Measurements from ENCODE around the gene OTUD6A.

DNA sequence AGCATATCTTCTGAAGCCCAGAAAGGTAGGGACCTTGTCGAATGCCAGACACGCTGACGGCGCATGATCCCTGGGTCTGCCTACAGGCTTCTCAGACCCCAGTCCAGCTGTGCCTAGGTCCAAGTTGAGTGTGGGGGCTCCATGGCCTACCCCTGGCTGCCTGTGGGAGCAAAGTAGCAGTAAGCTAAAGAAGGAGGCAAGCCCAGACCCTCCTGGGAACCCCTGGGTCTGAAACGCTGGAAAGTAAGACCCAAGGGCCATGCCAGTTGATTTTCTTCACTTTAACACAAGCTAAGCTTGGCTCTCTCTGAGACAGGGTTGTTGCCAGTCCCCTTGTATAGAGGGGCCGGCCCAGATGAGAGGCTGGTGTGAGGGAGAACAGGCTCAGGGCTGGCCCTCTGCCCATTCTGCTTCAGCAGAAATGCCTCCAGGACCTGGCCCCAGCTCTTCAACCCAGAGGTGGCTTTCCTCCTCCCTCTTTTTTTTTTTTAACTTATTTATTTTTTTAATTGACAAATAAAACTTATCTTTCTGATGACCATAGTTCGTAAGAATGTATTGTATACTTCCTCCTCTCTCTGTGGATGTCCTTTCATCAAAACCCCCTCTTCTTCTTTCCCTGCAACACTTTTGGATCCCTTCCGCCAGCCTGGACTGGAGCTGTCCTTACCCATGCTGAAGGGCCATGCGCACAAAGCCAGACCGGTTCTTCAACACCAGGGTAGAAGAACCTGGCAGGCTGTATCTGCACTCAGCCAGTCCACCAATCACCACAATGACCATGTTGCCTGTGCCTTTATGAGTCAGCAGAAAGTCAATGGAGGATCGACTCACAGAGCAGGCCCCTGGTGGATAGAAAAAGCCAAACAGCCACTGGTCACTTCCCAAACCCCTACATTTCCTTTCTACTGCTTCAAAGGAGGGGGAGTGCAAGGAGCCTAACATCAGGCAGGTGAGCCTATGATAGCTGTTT is 19.6 kb upstream of the OTUD6A start:
- TF ChIP-seq, protein P1, sequence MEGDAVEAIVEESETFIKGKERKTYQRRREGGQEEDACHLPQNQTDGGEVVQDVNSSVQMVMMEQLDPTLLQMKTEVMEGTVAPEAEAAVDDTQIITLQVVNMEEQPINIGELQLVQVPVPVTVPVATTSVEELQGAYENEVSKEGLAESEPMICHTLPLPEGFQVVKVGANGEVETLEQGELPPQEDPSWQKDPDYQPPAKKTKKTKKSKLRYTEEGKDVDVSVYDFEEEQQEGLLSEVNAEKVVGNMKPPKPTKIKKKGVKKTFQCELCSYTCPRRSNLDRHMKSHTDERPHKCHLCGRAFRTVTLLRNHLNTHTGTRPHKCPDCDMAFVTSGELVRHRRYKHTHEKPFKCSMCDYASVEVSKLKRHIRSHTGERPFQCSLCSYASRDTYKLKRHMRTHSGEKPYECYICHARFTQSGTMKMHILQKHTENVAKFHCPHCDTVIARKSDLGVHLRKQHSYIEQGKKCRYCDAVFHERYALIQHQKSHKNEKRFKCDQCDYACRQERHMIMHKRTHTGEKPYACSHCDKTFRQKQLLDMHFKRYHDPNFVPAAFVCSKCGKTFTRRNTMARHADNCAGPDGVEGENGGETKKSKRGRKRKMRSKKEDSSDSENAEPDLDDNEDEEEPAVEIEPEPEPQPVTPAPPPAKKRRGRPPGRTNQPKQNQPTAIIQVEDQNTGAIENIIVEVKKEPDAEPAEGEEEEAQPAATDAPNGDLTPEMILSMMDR (IDR thresholded peaks at IDR 0.05), result no peak
- no peak for TF ChIP-seq POLR2A (IDR thresholded peaks at IDR 0.05)
- TF ChIP-seq EP300 (IDR thresholded peaks at IDR 0.05), result no peak
- TF ChIP-seq POLR2AphosphoS5 (IDR thresholded peaks at IDR 0.05), result no peak
